Choroid plexus epithelial cell (primary cell): ENCODE results near the gene GGT5.

Source experiments
- DNase-seq: peaks from one replicate; pipeline ENCODE4 v3.0.0-alpha.2; 2010; ENCODE audit warnings: low read depth
- H3K4me3 ChIP-seq: 2 replicates; pipeline ENCODE4 v1.5.1; 2011; ENCODE audit warnings: low read depth, mild to moderate bottlenecking, control low read depth, low read length, moderate library complexity
- TF ChIP-seq, protein P1 (sequence below): conservative IDR thresholded peaks from 2 replicates; pipeline ENCODE4 v1.5.1; 2011; ENCODE audit warnings: low read depth, mild to moderate bottlenecking, control low read depth, inconsistent platforms, low read length, moderate library complexity

The GGT5 gene

DNA sequence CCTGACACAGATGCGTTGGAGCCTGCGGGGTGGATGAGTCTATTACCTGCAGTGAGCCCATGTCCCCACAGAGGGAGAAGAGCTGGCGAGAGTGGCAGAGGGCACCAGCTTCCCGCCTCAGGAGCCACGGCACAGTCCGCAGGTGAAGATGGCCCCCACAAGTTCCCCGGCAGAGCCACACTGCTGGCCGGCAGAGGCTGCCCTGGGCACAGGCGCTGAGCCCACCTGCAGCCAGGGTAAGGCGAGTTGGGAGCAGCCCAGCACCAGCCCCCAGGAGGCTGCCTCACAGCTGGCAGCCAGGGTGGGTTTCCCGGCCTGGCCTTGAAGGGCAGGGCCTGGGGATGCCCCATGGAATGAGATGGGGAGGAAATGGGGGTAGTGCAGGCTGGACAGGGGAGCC, 68.8 kb downstream of the GGT5 start:
- H3K4me3 ChIP-seq, result no peak overlapping the region
- DNase-seq, result no peak
- TF ChIP-seq, protein P1, sequence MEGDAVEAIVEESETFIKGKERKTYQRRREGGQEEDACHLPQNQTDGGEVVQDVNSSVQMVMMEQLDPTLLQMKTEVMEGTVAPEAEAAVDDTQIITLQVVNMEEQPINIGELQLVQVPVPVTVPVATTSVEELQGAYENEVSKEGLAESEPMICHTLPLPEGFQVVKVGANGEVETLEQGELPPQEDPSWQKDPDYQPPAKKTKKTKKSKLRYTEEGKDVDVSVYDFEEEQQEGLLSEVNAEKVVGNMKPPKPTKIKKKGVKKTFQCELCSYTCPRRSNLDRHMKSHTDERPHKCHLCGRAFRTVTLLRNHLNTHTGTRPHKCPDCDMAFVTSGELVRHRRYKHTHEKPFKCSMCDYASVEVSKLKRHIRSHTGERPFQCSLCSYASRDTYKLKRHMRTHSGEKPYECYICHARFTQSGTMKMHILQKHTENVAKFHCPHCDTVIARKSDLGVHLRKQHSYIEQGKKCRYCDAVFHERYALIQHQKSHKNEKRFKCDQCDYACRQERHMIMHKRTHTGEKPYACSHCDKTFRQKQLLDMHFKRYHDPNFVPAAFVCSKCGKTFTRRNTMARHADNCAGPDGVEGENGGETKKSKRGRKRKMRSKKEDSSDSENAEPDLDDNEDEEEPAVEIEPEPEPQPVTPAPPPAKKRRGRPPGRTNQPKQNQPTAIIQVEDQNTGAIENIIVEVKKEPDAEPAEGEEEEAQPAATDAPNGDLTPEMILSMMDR, result no peak

DNA sequence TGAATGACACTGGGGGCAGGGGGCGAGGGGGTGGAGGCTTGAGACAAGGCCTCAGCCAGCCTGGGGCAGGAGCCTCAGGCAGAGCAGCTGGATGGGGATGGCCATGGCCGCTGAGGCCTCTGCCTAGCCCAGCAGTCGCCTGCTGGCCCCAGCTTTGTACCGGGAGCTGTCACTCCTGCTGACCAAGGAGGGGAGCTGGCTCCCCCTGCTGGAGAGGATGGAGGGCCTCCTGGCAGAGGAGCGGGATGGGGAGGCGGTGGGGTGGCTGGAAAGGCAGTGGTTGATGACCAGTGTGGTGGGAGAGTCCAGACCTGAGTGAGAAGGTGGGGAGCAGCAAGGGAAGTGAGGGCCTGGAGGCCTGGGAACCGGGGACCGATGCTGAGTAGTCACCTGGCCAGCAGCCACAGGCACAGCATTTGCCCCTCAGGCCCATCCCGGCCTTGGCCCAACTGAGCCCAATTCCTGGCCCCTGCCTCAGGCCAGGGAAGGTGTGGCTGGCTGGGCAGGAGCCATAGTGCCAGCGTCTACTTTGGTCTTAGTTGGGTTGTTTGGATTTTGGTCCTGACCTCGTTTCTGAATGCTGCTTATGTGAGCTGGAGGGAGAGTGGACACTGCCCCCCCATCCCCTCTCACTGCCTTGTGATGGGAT, 69.6 kb downstream of the GGT5 start:
- H3K4me3 ChIP-seq, result no peak overlapping the region
- DNase-seq, result peak; percentile 84
- TF ChIP-seq, protein P1, result peak; percentile 97

DNA sequence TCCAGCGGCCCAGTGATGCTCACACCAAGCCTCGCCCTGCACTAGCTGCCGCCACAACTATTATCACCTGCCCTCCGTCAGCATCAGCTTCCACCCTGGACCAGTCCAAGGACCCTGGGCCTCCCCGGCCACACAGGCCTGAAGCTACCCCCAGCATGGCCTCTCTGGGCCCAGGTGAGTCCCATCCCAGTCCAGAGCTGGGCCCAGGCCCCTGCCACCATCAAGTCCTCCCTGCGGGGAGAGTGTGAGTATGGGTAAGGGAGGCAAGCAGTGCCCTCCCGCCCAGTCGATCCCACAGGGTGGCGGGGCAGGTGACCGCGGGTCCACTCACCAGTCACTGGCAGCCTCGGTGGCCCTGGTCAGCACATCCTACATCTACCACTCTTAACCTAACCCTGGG, 73.1 kb downstream of the GGT5 start:
- no peak for DNase-seq
- no peak overlapping the region for H3K4me3 ChIP-seq
- TF ChIP-seq, protein P1, result no peak

DNA sequence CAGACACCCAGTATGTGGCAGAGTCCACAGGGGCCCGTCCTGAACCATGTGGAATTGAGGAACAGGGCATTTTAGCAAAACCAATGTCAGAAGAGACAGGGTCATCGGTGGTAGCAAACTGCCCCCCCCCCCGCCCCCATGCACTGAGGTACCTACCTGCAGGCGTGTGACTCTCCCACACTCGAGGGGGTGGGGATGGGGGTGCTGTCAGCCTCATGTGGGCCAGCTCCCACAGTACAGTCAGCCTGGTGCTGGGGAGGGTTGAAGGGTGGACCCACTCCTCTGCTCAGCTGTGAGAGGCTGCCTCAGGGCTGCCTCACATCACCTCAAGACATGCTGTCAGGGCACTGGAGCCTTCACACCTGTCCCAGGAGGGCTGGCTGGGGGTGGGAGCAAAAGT, 74.2 kb downstream of the GGT5 start:
- TF ChIP-seq, protein P1, result no peak
- H3K4me3 ChIP-seq, result no peak overlapping the region
- DNase-seq, result no peak

DNA sequence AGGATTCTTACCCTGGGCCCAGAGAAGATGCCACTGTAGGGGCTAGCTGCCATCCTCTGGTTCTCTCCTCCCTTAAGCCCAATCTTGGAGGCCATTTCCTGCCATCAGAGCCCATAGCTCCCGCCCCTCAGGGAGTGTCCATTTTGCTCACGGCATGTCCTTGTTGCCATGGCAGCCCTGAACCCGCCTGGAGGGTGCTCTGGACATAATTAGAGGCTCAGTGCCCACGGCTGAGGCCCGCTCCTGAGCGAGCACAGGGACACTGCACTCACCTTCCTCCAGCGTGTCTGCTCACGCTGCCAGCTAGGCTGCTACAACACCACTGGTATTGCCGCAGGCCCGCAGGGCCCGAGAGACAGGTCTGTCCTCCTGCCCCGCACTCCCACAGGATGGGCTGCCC, 74.7 kb downstream of the GGT5 start:
- no peak for DNase-seq
- TF ChIP-seq, protein P1, result no peak
- H3K4me3 ChIP-seq, result no peak overlapping the region
